HCT116 (cell line): ENCODE data around the gene LSMEM2. TPM values are rescaled to one million over a fixed set of nuclear protein-coding genes. Genes with fewer than 3 reads are reported as not detected.

Experiments
- ATAC-seq: fragments of 200-7000 bp; cut with Tn5 transposase; 2 replicates; pipeline ENCODE4 v1.9.1; 2020; ENCODE audit warnings: mild to moderate bottlenecking, moderate library complexity
- BruUV-seq: library from RNA; stranded (reverse); fragments of 400-500 nt; replicated peaks from 2 replicates; lab custom pipeline; 2021; lab: Mats Ljungman, UMichigan
- CTCF ChIA-PET: fragments of 300-600 bp; sonication (Branson Sonifier 250); formaldehyde crosslinking; loops from one replicate; lab custom pipeline; 2021; ENCODE audit warnings: antibody characterized with exemption; lab: Charles Lee
- POLR2A ChIA-PET: fragments of 300-600, 350-600 bp; sonication (Branson Sonifier 250); formaldehyde crosslinking; loops from one replicate; lab custom pipeline; 2021; ENCODE audit warnings: antibody characterized with exemption; lab: Charles Lee
- RAD21 ChIA-PET, 2 experiments: fragments of 300-600 bp; sonication (Branson Sonifier 250); formaldehyde crosslinking; loops; one replicate each; lab custom pipeline; 2023; ENCODE audit warnings: low total read pairs in 2 of 2; ENCODE audit not compliant: uncharacterized antibody in 2 of 2, unreplicated experiment in 2 of 2, low non-redundant PET in 1 of 2; lab: Charles Lee
- DNase-seq: peaks from one replicate; pipeline ENCODE4 v3.0.0-alpha.2; 2010; ENCODE audit warnings: low read depth, low spot score
- H2AFZ ChIP-seq: fragments of 200-600 bp; shearing (Covaris generic), sonication (generic); 2 replicates; pipeline ENCODE4 v1.6.1; 2017; ENCODE audit warnings: low read depth, mixed run types, mixed read lengths, antibody characterized with exemption, low read length; ENCODE audit not compliant: poor library complexity, severe bottlenecking
- H3K27ac ChIP-seq: 2 replicates; pipeline ENCODE4 v1.5.1; 2012; ENCODE audit warnings: low read depth, low read length
- H3K27me3 ChIP-seq: fragments of 200-600 bp; sonication (generic); 2 replicates; pipeline ENCODE4 v1.6.1; 2016; ENCODE audit warnings: mixed run types, low read length, mixed read lengths; ENCODE audit not compliant: insufficient read depth
- H3K36me3 ChIP-seq, 2 experiments: fragments of 200-500 bp in 1 of 2; fragments of 200-600 bp in 1 of 2; sonication (Bioruptor generic) in 1 of 2; sonication (generic) in 1 of 2; 2 replicates each; pipeline versions ENCODE4 v1.5.1 to v1.6.1; 2014 to 2016; ENCODE audit warnings: low read length in 2 of 2, inconsistent platforms in 1 of 2, mixed read lengths in 1 of 2, mixed run types in 1 of 2; ENCODE audit not compliant: insufficient read depth in 2 of 2, control insufficient read depth in 1 of 2
- H3K4me1 ChIP-seq, 2 experiments: fragments of 200-600 bp in 1 of 2; sonication (generic) in 1 of 2; 2 replicates each; pipeline versions ENCODE4 v1.5.1 to v1.6.1; 2012 to 2017; ENCODE audit warnings: low read length in 2 of 2, inconsistent platforms in 1 of 2, mild to moderate bottlenecking in 1 of 2, mixed read lengths in 1 of 2, mixed run types in 1 of 2, moderate library complexity in 1 of 2; ENCODE audit not compliant: insufficient read depth in 2 of 2, control insufficient read depth in 1 of 2
- H3K4me2 ChIP-seq: fragments of 200-600 bp; sonication (generic); 2 replicates; pipeline ENCODE4 v1.6.1; 2017; ENCODE audit warnings: mixed run types, low read length, mixed read lengths
- H3K4me3 ChIP-seq, 2 experiments: fragments of 200-600 bp in 1 of 2; sonication (generic) in 1 of 2; replicated peaks in 1 of 2; 2 replicates each; pipeline ENCODE4 v1.5.1; 2011 to 2016; ENCODE audit warnings: low read length in 2 of 2, control low read depth in 1 of 2, low read depth in 1 of 2, mild to moderate bottlenecking in 1 of 2, mixed read lengths in 1 of 2, mixed run types in 1 of 2
- H3K79me2 ChIP-seq: fragments of 200-600 bp; sonication (generic); 2 replicates; pipeline ENCODE4 v1.6.1; 2017; ENCODE audit warnings: mild to moderate bottlenecking, mixed run types, low read length, moderate library complexity, mixed read lengths; ENCODE audit not compliant: insufficient read depth
- H3K9ac ChIP-seq: fragments of 200-600 bp; sonication (generic); 2 replicates; pipeline ENCODE4 v1.6.1; 2016; ENCODE audit warnings: low read length, mixed read lengths
- H3K9me2 ChIP-seq: fragments of 200-600 bp; sonication (generic), shearing (Covaris generic); 2 replicates; pipeline ENCODE4 v1.6.1; 2017; ENCODE audit warnings: mixed run types, mild to moderate bottlenecking, moderate library complexity; ENCODE audit not compliant: insufficient read depth
- H3K9me3 ChIP-seq, 2 experiments: fragments of 200-500 bp in 1 of 2; fragments of 200-600 bp in 1 of 2; sonication (Bioruptor generic) in 1 of 2; sonication (generic) in 1 of 2; 2 replicates each; pipeline ENCODE4 v1.6.1; 2014 to 2017; ENCODE audit warnings: low read length in 2 of 2, mixed read lengths in 2 of 2, inconsistent platforms in 1 of 2, low read depth in 1 of 2, mild to moderate bottlenecking in 1 of 2, mixed run types in 1 of 2, moderate library complexity in 1 of 2; ENCODE audit not compliant: control insufficient read depth in 1 of 2, insufficient read depth in 1 of 2
- H4K20me1 ChIP-seq: fragments of 200-600 bp; sonication (generic), shearing (Covaris generic); 2 replicates; pipeline ENCODE4 v1.6.1; 2017; ENCODE audit warnings: mixed run types, mild to moderate bottlenecking, moderate library complexity; ENCODE audit not compliant: insufficient read depth
- CEBPB ChIP-seq: IDR thresholded peaks from 2 replicates; pipeline ENCODE4 v1.6.1; 2012; ENCODE audit warnings: low read depth
- EZH2phosphoT487 ChIP-seq: fragments of 200-600 bp; IDR thresholded peaks from 2 replicates; pipeline ENCODE4 v1.6.1; 2018; ENCODE audit warnings: antibody characterized with exemption, borderline replicate concordance
- JUND ChIP-seq: IDR thresholded peaks from 2 replicates; pipeline ENCODE4 v1.6.1; 2012
- POLR2A ChIP-seq: IDR thresholded peaks from 2 replicates; pipeline ENCODE4 v1.7.0; 2011; ENCODE audit warnings: borderline replicate concordance; ENCODE audit not compliant: insufficient read depth, insufficient read length; ENCODE audit errors: extremely low read depth
- RAD21 ChIP-seq: IDR thresholded peaks from 2 replicates; pipeline ENCODE4 v1.6.1; 2012; ENCODE audit warnings: low read depth, mild to moderate bottlenecking
- SIN3A ChIP-seq: IDR thresholded peaks from 2 replicates; pipeline ENCODE4 v1.6.1; 2012; ENCODE audit warnings: low read depth
- SP1 ChIP-seq: IDR thresholded peaks from 2 replicates; pipeline ENCODE4 v1.6.1; 2012; ENCODE audit warnings: low read depth
- SRF ChIP-seq: IDR thresholded peaks from 2 replicates; pipeline ENCODE4 v1.6.1; 2012; ENCODE audit warnings: low read depth
- YY1 ChIP-seq: IDR thresholded peaks from 2 replicates; pipeline ENCODE4 v1.6.1; 2011; ENCODE audit warnings: low read length, low read depth, moderate library complexity, mild to moderate bottlenecking; ENCODE audit not compliant: insufficient replicate concordance; ENCODE audit errors: extremely low read depth
- ZFX ChIP-seq: fragments of 450-650 bp; IDR thresholded peaks from 2 replicates; pipeline ENCODE4 v1.6.1; 2017
- intact Hi-C: fragments of 100-400 bp; cut with micrococcal nuclease; formaldehyde crosslinking; loops from 2 replicates; pipeline ENCODE4 v1.10.0; 2022
- total RNA-seq: library from RNA; stranded (reverse); gene quantifications from one replicate; pipeline ENCODE4 v1.2.1, GENCODE V29; 2021; ENCODE audit not compliant: unreplicated experiment
- TF ChIP-seq, protein P1 (sequence below): IDR thresholded peaks from 2 replicates; pipeline ENCODE4 v1.6.1; 2011; ENCODE audit warnings: mild to moderate bottlenecking, low read length, moderate library complexity; ENCODE audit not compliant: insufficient replicate concordance; ENCODE audit errors: extremely low read depth
- TF ChIP-seq, protein P2 (sequence below): IDR thresholded peaks from 2 replicates; pipeline ENCODE4 v1.6.1; 2012

The LSMEM2 gene
- total RNA-seq, 1 experiment from 2014 or later, result not detected

DNA sequence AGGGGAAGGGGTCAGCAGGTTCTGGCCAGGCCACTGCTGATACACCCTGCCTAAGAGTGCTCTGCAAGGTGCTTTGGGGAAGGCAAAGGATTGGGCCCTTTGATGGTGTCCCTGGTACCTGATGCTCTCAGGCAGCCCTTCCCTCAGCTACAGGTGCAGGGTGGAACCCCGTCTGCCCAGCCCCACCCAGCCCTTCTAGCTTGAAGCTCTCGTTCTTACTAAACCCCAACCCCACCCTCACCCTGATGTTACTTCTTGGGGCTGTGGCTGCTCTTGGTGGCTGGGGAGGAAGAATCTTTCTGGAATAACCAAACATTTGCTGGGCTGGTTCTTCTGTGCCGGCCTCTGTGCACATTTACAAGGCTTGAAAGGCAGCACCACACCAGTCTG is 36.5 kb upstream of the LSMEM2 start:
- Histone ChIP-seq H3K27me3 (no peaks in the 10 kb centered on the region), H3K4me1 (peaks cover 39 to 58% of the 10 kb centered on the region in 2 experiments), H3K36me3 (peaks cover 0 to 5% of the 10 kb centered on the region in 2 experiments; a peak in 1 of 4 replicates), H3K4me3 (no peak overlapping the region), H2AFZ (no peak overlapping the region), H3K4me2 (no peak overlapping the region), H3K79me2 (peaks cover 95% of the 10 kb centered on the region), H3K9me2 (no peaks in the 10 kb centered on the region), H3K9me3 (no peaks in the 10 kb centered on the region), H3K9ac (no peak overlapping the region), H4K20me1 (0 out of 2 replicates have a peak, but pooled peaks cover 4% of the 10 kb centered on the region), H3K27ac (no peak overlapping the region)
- intact Hi-C loops, result no loop called here
- CTCF ChIA-PET, result no interaction called here
- RAD21 ChIA-PET, result no interaction called here
- DNase-seq (no peak), ATAC-seq (no peak)
- TF ChIP-seq, protein P1, sequence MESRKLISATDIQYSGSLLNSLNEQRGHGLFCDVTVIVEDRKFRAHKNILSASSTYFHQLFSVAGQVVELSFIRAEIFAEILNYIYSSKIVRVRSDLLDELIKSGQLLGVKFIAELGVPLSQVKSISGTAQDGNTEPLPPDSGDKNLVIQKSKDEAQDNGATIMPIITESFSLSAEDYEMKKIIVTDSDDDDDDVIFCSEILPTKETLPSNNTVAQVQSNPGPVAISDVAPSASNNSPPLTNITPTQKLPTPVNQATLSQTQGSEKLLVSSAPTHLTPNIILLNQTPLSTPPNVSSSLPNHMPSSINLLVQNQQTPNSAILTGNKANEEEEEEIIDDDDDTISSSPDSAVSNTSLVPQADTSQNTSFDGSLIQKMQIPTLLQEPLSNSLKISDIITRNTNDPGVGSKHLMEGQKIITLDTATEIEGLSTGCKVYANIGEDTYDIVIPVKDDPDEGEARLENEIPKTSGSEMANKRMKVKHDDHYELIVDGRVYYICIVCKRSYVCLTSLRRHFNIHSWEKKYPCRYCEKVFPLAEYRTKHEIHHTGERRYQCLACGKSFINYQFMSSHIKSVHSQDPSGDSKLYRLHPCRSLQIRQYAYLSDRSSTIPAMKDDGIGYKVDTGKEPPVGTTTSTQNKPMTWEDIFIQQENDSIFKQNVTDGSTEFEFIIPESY, result no peak
- TF ChIP-seq SP1 (no peak), JUND (no peak), ZFX (no peak), SIN3A (no peak), POLR2A (no peak), YY1 (no peak), RAD21 (no peak), SRF (no peak), EZH2phosphoT487 (no peak), CEBPB (no peak)
- TF ChIP-seq, protein P2, sequence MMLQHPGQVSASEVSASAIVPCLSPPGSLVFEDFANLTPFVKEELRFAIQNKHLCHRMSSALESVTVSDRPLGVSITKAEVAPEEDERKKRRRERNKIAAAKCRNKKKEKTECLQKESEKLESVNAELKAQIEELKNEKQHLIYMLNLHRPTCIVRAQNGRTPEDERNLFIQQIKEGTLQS, result no peak
- POLR2A ChIA-PET, result interaction anchor here (0.6 kb wide), 1 partner anchor 9 kb away, joined by 3 read pairs; no protein-coding TSS in a partner anchor
- BruUV-seq, result no TSS peak
